ENCODE measurements around the gene HECTD3.
"Not testable (repeated sequence)": the region's sequence is repeated elsewhere in the genome, so short reads cannot be mapped to it uniquely, and the experiment has no call there.

Gene HECTD3

DNA sequence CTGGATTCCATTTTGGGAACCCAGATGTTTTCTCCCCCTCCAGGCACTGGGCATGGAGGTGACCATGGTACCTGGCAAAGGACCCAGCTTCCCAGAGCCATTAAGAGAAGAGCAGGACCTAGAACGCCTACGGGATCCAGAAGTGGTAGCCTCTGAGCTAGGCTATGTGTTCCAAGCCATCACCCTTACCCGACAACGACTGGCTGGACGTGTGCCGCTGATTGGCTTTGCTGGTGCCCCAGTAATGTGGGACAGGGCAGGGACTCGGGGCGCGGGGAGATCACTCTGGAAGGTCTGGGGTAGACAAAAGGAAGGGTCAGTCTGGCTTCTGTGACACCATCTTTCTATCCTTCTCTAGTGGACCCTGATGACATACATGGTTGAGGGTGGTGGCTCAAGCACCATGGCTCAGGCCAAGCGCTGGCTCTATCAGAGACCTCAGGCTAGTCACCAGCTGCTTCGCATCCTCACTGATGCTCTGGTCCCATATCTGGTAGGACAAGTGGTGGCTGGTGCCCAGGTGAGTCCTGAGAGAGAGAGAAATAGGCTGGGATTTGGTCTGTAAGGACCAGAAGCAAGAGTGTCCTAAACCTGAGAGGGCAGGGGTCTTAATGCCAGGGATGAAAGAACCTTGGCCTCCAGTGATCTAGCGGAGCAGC lies 2.6 kb upstream of the HECTD3 start:
- no peak for DNase-seq

DNA sequence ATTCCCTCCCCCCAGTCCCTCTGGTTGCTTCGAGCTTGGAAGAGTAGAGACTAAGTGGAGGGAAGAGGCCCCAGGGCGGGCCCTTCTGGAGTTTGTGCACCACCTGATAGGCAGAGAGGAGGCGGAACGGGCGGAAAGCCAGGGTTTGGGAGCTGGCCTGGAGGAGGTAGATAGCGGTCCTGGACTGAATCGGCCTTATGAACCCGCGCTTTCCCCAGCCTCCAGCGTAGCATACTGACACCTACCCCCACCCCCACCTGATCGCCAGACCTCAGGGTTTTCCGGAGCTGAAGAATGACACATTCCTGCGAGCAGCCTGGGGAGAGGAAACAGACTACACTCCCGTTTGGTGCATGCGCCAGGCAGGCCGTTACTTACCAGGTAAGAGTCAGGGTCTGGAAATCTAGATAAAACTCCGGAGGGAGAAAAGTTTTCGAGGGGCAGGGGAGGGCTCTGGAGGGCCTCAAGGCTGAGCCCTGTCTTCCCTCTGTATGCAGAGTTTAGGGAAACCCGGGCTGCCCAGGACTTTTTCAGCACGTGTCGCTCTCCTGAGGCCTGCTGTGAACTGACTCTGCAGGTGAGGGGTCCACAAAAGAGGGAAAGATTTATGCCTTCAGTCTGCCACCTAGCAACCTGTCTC lies 1.6 kb upstream of the HECTD3 start:
- peak; percentile 78 for DNase-seq

DNA sequence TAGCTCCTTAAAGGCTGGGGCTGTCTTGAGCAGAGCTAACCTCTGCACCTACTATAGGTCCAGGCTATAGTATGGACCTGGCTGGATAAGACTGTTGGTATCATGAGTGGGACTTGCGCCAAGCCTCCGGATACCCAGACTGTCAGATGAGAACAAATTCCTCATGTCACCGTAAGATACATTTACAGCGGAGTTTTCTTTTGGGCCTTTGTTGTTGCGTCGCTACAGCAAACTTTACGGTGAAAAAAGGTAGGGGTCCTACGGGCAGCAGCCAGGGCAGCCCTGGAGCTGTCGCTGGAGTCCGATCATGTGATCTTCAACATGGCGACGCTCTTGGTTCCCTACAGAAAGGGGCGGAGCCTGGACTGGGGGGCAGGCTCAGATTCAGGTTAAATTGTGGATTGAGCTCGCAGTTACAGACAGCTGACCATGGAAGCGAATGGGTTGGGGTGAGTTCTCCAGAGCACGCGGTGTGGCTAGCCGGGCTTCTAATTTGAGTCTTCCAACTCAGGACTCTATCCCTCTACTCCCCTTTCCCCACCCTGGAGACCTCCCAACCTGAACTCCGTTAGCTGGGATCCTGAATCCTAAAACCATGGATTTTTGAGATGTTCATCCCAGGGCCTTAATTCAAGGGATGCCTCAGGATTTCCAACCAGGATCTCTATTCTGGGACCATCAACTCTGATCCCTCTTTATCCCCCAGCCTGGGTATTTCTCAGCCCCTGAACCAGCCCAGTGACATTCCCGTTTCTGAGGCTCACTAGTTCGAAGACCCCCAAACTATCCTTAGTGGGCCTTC lies 914 bp upstream of the HECTD3 start, which contains the start of gene UROD:
TSS of gene UROD (plus strand) at position 418 of the 802 bp plus-strand sequence. CDS start at position 430, 12 bp downstream.
- peak; percentile 99 for DNase-seq

DNA sequence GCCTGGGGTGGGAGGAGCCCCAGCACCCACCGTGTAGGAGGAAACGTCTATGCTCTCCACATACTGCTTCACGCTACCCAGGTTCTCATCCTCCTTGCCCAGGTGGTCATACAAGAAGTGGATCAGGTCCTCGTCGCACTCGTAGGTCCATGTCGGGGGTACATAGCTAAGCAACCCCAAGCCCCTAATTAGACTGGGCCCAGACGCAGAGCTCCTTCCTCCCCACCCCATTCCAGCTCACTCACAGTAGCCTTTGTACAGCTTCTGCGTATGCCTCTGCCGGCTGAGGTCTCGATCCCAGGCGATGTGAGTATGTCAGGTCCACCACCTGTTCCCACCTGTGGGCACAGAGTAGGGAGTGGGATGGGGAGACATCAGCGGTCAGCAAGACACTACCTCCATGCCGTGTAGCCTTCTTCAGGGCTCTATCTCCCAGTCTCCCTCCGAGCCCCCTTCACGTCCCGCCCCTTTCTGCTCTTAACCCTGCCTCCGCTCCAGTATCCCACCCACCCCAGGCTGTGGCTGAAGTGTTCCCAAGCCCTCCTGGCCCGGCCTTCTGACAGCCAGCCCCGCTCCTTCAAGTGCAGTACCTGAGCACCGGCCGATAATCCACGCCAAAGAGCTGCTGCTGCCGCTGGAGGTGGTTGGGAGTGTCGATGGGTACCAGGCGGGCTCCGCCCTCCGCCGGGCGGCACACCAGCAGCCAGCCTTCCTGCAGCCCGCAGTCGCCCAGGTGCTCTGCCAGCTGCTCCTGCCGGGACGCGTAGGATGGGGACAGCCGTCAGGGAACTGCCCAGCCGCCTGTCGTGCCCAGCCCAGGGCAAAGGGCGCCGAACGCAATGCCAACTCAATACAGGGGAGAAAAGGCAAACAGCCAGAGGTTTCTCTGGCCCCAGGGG lies 919 bp downstream of the HECTD3 start:
- DNase-seq, result peak; percentile 82

DNA sequence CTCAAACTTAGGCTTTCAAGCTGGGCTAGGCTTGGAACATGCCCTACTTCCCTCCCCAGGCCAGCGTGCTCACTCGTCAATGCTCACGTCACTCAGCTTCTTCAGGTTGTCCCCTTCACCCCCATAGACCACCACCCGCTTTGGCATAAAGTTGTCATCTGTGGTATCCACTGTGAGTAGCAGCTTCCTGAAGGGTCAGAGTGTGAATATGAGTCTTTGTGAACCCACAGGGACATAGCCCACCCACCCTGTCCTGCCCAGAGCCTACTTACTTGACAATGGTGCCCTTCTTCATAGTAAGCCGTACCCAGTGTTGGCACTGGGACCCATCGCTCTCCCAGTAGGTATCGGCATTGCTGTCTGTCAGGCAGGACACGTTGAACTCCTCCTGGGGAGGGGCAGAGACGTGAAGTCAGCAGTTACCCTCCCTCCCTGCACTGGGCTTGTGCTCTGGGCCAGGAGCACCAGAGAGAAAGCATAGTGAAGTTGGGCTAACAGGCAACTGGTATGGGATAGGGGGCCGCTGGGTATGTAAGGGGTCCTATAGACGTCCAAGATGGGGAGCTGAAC lies 1.7 kb downstream of the HECTD3 start:
- no peak for DNase-seq

DNA sequence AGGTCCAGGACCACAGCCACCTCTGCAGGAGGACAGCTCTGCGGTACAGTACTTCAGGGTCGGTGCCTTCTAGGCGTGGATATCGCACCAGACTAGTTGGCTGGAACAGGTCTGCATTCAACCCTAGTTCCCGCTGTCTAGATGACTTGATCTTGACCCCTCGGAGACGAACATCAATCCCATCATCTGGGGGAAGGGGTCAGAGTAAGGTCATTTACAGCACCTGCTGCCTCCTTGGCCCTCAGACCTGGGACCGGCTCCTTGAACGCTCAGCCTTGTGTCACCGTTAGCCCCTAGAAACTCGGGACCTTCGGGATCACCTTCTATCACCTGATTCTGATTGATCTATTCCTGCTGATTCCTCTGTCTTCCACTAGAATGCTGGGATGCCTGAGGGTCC lies 2.6 kb downstream of the HECTD3 start:
- no peak for DNase-seq

DNA sequence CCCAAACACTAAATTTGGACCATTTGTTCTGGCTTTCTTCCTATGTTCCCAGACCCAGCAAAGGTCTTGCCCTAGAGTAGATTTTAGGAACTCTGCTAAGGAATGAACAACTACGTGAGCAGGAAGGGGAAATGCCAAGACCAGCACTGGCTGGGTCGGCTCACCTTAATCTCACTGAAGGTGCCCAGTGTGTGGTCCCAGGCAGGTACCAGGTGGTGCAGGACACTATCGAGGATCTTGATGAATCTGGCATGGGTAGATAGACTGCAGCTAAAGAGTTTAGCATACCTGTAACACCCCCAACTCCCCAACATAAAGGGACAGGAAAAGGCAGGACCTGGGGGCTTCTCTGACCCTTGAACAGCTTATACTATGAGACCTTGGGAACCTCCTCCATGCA lies 3.0 kb downstream of the HECTD3 start:
- no peak for DNase-seq

DNA sequence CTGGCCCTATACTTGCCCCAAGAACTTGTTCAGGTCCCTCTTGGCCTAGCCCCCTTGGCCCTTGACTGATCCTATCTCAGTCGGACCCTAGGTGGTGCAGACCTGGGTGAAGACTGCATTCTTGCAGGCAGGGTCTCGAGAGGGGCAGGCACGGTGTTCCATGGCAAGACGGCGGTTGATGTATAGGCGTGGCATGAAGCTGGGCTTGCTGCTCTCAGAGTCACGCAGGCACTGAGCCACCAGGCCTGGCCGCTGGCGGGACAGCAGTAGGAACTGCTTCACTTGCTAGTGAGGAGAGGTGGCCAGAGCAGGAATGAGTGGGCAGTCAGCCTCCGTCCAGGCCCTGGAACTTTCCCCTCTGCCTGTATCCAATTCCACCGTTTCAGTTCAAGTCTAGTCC lies 3.8 kb downstream of the HECTD3 start:
- no peak for DNase-seq

DNA sequence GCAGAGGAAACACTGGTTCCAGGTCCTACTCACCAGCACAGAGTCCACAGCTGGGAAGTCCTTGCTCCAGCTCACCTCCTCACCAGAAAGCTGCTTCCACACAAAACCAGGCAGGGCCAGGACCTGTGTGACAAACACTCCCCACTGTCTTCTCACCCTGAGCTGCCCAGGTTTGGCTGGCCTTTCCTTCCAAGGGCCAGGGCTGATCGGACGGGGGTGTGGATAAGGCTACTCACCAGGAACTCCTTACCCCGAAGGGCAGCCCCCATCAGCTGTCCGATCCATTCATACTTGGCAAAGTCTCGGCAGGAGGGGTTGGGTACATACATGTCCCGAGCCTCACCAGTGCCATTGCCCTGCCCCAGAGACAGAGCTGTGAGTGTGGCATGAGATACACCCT lies 5.4 kb downstream of the HECTD3 start:
- no peak for DNase-seq

DNA sequence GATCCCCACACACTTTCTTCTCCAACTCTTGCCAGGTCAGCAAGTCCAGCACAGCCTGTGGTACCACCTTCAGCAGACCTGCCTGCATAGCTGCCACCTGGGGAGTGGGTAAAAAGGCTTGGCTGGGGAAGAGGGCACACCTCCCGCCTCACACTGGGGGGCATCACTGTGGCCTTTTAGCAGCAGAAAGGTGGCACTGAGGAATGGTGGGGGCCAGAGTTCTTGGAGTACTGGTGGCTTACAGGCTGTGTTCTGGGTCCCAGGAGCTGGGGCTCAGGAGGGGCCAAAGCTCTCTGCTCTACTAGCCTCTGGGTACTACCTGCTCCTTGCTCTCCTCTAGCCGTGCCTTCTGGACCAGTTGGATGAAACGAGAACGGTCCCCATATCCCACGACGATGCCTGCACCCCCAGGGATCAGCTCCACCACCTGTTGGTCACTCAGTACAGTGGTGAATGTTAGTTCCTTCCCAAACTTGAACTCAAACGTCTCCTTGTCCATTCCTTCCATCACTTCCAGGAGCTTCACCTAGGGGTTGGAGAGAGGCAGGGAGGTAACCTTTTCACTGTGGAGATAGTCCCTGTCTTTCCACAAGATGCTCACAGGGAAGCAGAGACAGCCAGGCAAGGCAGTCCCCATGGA lies 6.7 kb downstream of the HECTD3 start:
- DNase-seq, result no peak

DNA sequence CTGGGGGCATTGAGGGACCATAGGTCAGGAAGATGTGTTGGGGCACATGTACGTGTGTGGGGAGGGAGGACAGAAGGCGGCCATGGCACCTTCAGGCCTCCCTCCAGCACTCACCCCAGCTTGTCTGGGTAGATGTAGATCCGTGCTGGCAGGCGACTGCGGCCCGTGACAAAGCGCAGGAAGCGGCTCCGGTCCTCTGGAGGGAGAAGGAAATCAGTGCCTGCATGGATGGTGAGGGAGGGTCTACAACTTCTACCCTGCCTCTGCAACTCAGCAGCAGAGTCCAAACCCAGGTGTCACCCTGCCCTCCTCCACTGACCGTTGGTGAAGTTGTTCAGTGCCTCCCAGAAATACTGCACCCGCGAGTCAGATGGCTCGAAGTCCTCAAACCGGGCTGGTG lies 7.4 kb downstream of the HECTD3 start:
- no peak for DNase-seq

DNA sequence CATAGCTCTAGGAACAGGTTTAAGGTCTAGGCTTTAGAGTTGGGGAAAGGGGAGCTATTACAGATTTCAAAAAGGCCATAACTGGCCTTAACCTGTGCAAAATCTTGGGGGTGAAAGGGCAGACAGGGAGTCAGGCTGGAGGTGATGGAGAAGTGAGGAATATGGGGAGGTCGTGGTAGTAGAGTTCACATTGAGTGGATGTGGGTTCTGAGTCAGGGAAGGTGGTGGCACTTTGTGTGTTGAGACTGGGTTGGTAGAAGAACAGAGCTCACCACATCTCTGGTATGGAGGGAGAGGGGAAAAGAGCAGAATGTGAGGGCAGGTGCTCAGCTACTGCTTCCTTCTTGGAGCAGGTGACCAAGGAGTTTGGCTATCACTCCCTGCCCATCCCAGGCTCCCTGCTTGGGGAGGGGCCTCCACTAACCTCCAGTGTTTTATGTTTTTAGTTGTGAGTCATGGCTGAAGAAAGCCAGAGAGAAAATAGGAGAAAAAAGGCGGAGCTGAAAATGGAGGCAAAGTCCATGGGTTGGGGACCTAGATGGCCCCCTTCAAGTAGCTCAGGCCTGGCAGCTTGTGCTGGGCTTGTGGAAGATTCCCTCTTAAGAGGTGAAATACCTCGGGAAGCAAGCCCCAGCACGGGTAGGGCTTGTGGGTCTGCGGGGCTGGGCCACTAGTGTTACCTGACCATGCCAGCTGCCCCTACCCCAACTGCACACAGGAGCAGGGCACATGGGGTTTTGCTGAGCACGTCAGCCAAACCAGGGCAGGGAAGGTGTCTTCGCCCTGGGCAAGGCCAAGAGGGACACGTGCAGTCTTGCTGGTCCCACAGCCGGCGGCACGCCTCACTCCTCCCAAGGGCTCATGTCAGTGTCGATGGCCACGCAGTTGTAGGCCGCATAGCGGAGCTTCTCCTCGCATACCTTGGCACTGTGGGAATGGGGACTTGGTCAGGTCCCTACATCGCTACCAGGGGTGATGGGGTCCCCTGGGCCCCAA lies 8.2 kb downstream of the HECTD3 start:
- no peak for DNase-seq

DNA sequence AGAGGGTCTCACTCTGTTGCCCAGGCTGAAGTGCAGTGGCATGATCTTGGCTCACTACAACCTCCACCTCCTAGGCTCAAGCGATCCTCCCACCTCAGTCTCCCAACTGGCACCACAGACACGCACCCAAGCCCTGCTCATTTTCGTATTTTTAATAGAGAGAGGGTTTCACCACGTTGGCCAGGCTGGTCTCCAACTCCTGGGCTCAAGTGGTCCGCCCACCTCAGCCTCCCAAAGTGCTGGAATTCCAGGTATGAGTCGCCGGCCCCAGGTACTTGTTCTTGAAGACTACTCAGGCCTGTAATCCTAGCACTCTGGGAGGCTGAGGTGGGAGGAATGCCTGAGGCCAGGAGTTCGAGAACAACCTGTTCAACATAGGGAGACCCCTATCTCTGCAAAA lies 9.5 kb downstream of the HECTD3 start:
- DNase-seq, result not testable (repeated sequence)

DNA sequence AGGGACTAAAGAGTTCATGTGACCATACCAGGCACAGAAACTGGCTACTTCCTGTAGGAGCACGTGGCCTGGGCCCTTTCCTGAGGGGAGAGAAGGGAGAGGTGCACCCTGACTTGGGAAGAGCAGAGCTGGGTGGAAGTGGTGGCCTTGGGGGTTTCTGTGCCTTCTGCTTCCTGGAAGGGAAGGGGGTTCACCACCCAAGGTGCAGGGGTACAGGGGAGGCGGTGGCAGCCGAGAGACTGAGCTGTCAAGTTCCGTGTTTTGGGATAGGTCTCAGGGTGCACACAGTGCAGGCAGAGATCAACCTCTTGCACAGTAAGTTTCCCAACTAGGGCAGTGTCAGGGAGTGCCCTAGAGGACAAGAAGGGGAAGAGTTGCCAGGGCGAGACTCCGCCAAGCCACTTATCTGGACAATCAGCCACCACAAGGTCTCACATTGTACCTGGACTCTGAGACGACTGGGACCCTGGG lies 10.1 kb downstream of the HECTD3 start:
- DNase-seq, result no peak

DNA sequence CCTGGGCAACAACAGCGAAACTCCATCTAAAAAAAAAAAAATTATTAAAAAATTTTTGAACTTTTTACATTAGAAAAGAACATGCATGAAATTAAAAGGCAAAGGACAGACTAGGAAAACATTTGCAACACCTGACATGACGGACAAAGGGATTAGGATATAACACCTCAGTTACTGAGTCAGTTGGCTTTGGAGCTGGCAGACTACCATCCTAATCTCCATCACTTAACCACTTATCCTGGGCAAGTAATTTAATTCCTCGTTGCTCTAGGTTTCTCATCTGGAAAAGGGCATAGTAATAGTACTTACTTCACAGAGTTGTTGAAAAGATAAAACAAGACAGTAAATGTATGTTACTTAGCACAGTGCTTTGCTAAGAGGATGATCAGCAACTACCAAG lies 11.9 kb downstream of the HECTD3 start:
- no peak for DNase-seq

DNA sequence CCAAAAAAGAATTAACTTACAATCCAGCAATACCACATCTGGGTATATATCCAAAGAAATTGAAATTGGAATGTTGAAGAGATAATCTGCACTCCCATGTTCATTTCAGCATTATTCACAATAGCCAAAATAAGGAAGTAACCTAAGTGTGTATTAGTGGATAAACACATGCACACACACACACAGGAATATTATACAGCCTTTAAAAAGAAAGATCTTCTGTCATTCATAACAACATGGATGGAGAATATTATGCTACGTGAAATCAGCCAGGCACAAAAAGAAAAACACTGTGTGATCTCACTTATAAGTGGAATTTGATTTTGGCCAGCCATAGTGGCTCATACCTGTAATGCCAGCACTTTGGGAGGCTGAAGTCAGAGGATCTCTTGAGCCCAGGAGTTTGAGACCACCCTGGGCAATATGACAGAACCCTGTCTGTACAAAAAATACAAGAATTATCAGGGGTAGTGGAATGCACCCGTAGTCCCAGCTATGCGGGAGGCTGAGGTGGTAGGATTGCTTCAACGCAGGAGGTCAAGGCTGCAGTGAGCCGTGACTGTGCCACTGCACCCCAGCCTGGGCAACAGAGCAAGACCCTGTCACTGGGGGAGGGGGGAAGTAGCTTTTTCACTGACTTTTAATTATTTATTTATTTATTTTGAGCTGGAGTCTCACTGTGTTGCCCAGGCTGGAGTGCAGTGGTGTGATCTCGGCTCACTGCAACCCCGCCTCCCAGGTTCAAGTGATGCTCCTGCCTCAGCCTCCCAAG lies 15.5 kb downstream of the HECTD3 start:
- no peak for DNase-seq

DNA sequence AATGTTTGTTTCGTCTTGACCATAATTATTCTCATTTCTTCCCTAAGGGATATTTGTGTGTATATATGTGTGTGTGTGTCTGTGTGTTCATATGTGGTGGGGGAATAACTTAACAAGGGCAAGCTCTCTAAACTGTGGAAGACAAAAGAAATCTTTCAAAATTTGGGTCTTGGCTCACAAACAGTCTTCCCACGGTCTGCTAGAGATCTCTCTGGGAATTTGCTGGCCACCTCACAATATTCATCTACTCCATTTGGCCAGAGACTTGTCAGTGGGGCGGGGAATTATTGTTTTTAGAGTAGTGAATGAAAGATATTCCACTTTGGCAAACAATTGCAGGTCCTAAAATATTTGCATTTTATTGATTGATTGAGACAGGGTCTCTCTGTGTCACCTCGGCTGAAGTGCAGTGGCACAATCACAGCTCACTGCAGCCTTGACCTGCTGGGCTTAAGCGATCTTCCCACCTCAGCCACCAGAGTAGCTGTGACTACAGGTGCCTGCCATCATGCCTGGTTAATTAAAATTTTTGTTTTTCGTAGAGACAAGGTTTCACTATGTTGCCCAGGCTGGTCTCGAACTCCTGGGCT lies 16.7 kb downstream of the HECTD3 start:
- no peak for DNase-seq

DNA sequence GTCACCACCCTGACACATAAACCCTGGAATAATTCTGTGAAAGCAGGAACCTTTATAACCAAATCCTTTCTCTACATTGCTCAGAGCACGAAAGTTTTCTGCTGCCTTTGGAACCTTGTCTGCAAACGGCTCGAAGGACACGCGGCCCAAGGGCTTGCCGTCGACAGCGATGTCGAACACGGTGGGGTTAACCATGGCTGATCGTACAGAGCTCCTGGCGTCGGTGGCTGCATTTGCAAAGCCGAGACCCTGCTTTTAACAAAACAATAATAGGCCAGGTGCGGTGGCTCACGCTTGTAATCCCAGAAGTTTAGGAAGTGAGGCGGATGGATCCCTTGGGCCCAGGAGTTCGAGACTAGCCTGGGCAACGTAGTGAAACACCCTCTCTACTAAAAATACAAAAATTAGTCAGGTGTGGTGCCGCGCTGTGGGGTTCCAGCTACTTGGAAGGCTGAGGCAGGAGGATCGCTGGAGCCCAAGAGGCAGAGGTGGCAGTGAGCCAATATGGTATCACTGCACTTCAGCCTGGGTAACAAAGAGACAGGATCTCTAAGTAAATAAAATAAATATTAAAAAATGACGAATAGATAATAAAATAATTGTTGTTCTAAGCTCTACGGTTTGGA lies 22.5 kb downstream of the HECTD3 start:
- no peak for DNase-seq

Data from RPMI8226 (cell line).